K562 (cell line): Measurements from ENCODE around the gene JADE2. TPM values are rescaled to one million over a fixed set of nuclear protein-coding genes. Genes with fewer than 3 reads are reported as not detected.

Source experiments
- ATAC-seq: fragments of 200-7000 bp; cut with Tn5 transposase; 3 replicates; pipeline ENCODE4 v1.9.1; 2020; ENCODE audit warnings: moderate library complexity
- BruUV-seq: library from RNA; stranded (reverse); fragments of 400-500 nt; replicated peaks from 2 replicates; lab custom pipeline; 2021; lab: Mats Ljungman, UMichigan
- CTCF ChIA-PET: fragments of 300-600 bp; formaldehyde crosslinking; extraction: SDS; loops from one replicate; lab custom pipeline; 2021; ENCODE audit warnings: low intra/inter-chr PET ratio; lab: Yijun Ruan, JAX
- POLR2A ChIA-PET: fragments of 300-600, 350-650 bp; sonication (Branson Sonifier 250); formaldehyde crosslinking; extraction: SDS; loops from one replicate; lab custom pipeline; 2021; ENCODE audit warnings: antibody characterized with exemption, inconsistent platforms; lab: Yijun Ruan, JAX
- DNase-seq, 4 experiments: peaks; one replicate each; pipeline versions ENCODE4 v3.0.0 to v3.0.0-alpha.2; 2011 to 2018; ENCODE audit warnings: low spot score in 3 of 4, mixed read lengths in 3 of 4; ENCODE audit errors: extremely low read depth in 1 of 4
- FAIRE-seq: peaks from 2 replicates; lab custom pipeline; 2011; peaks lifted over from hg19 to GRCh38; lab: Jason Lieb, UNC
- H2AFZ ChIP-seq: 2 replicates; pipeline ENCODE4 v1.6.0; 2011; ENCODE audit warnings: low read depth, low read length, control low read depth, inconsistent platforms
- H3K27ac ChIP-seq: fragments of 200-600 bp; 3 replicates; pipeline ENCODE4 v1.8.0; 2011; ENCODE audit warnings: low read depth, mild to moderate bottlenecking, control low read depth, inconsistent platforms, low read length, moderate library complexity, mixed read lengths; ENCODE audit errors: extremely low read depth
- H3K27me3 ChIP-seq, 2 experiments: fragments of 300-600 bp in 1 of 2; 2 replicates in 1 of 2; 3 replicates in 1 of 2; pipeline versions ENCODE4 v1.6.0 to v1.8.0; 2011; ENCODE audit warnings: inconsistent platforms in 2 of 2, low read length in 2 of 2, mild to moderate bottlenecking in 1 of 2, mixed read lengths in 1 of 2, moderate library complexity in 1 of 2; ENCODE audit not compliant: control insufficient read depth in 2 of 2, insufficient read depth in 2 of 2
- H3K36me3 ChIP-seq: fragments of 300-600 bp; 3 replicates; pipeline ENCODE4 v1.8.0; 2011; ENCODE audit warnings: mild to moderate bottlenecking, low read length, inconsistent platforms; ENCODE audit not compliant: control insufficient read depth, insufficient read depth
- H3K4me1 ChIP-seq, 2 experiments: fragments of 200-600 bp in 1 of 2; replicated peaks in 1 of 2; 2 replicates in 1 of 2; 3 replicates in 1 of 2; pipeline versions ENCODE4 v1.5.1 to v1.8.0; 2011; ENCODE audit warnings: inconsistent platforms in 2 of 2, low read length in 2 of 2, mild to moderate bottlenecking in 1 of 2, mixed read lengths in 1 of 2, moderate library complexity in 1 of 2; ENCODE audit not compliant: control insufficient read depth in 2 of 2, insufficient read depth in 2 of 2
- H3K4me2 ChIP-seq: 2 replicates; pipeline ENCODE4 v1.6.1; 2011; ENCODE audit warnings: low read length, control low read depth, inconsistent platforms, mixed read lengths; ENCODE audit not compliant: insufficient read depth
- H3K4me3 ChIP-seq: fragments of 200-600 bp; sonication (generic), shearing (Covaris generic); 2 replicates; pipeline ENCODE4 v1.5.1; 2016; ENCODE audit warnings: control low read depth, inconsistent platforms
- H3K79me2 ChIP-seq: fragments of 200-600 bp; 3 replicates; pipeline ENCODE4 v1.8.0; 2011; ENCODE audit warnings: low read length, inconsistent platforms; ENCODE audit not compliant: control insufficient read depth, insufficient read depth
- H3K9ac ChIP-seq, 2 experiments: 2 replicates each; pipeline versions ENCODE4 v1.6.0 to v1.6.1; 2011; ENCODE audit warnings: low read depth in 2 of 2, low read length in 2 of 2, control low read depth in 1 of 2, inconsistent platforms in 1 of 2, mild to moderate bottlenecking in 1 of 2, mixed read lengths in 1 of 2; ENCODE audit not compliant: insufficient read depth in 1 of 2
- H3K9me1 ChIP-seq: one replicate; pipeline ENCODE4 v1.6.0; 2011; ENCODE audit warnings: inconsistent platforms, mild to moderate bottlenecking, low read length, moderate library complexity; ENCODE audit not compliant: control insufficient read depth, insufficient read depth
- H3K9me3 ChIP-seq: replicated peaks from 2 replicates; pipeline ENCODE4 v1.5.1; 2011; ENCODE audit warnings: low read depth, low read length, inconsistent platforms; ENCODE audit not compliant: control insufficient read depth, insufficient read depth
- H4K20me1 ChIP-seq: replicated peaks from 2 replicates; pipeline ENCODE4 v1.6.1; 2011; ENCODE audit warnings: low read length, inconsistent platforms, mixed read lengths; ENCODE audit not compliant: control insufficient read depth, insufficient read depth
- ARNT ChIP-seq, 2 experiments: fragments of 450-650 bp; IDR thresholded peaks; 2 replicates each; pipeline ENCODE4 v1.6.1; 2016; ENCODE audit warnings: mild to moderate bottlenecking in 1 of 2
- BRD9 ChIP-seq: fragments of 450-650 bp; IDR thresholded peaks from 2 replicates; pipeline ENCODE4 v1.6.1; 2018; ENCODE audit warnings: low read depth; ENCODE audit not compliant: partially characterized antibody
- ESRRA ChIP-seq: fragments of 450-650 bp; IDR thresholded peaks from 2 replicates; pipeline ENCODE4 v1.6.1; 2014; ENCODE audit warnings: low read depth, mild to moderate bottlenecking, moderate library complexity, borderline replicate concordance
- IFI16 ChIP-seq: fragments of 250-450 bp; sonication (Bioruptor Pico); IDR thresholded peaks from 2 replicates; pipeline ENCODE4 v2.1.2; 2022; ENCODE audit warnings: mild to moderate bottlenecking, inconsistent platforms
- KDM4B ChIP-seq, 2 experiments: fragments of 450-650 bp in 1 of 2; sonication (generic) in 1 of 2; IDR thresholded peaks; 2 replicates each; pipeline ENCODE4 v1.6.1; 2016 to 2017; ENCODE audit warnings: borderline replicate concordance in 2 of 2, antibody characterized with exemption in 1 of 2, low read depth in 1 of 2, mild to moderate bottlenecking in 1 of 2
- WHSC1 ChIP-seq: IDR thresholded peaks from one replicate; pipeline ENCODE4 v1.6.1; 2012; ENCODE audit warnings: low read length, control low read depth, inconsistent platforms
- ZNF586 ChIP-seq: fragments of 450-650 bp; formaldehyde crosslinking; conservative IDR thresholded peaks from 2 replicates; pipeline ENCODE4 v1.4.0; 2020; ENCODE audit warnings: mild to moderate bottlenecking, moderate library complexity
- ZNF717 ChIP-seq: fragments of 250-450 bp; sonication (Bioruptor Pico); IDR thresholded peaks from 2 replicates; pipeline ENCODE4 v1.5.0; 2021
- WGBS: fragments of 100-300 bp; shearing (Covaris generic); methylation state at CpG from one replicate; pipeline ENCODE4 v1.1.6; 2016; ENCODE audit warnings: low coverage, mixed read lengths; ENCODE audit not compliant: insufficient coverage; ENCODE audit errors: missing lambda C conversion rate; 5-methylcytosine and 5-hydroxymethylcytosine counted together
- in situ Hi-C: fragments of 300-500 bp; cut with MboI; formaldehyde crosslinking; loops from 4 replicates; pipeline ENCODE4 v1.15.0; 2018; ENCODE audit warnings: inconsistent platforms, mixed read lengths
- intact Hi-C: fragments of 100-400 bp; cut with micrococcal nuclease; formaldehyde crosslinking; loops from 2 replicates; pipeline ENCODE4 v1.14.2; 2022
- polyA plus RNA-seq, 8 experiments: library from polyadenylated mRNA; depleted of rRNA in 4 of 8; stranded (reverse) in 5 of 8; unstranded in 3 of 8; fragments of >200 nt; fragmentation: Nextera tagmentation in 2 of 8; fragmentation: Illumina TruSeq in 1 of 8; extraction: Ambion mirVana in 2 of 8; extraction: Trizol in 1 of 8; gene quantifications; 2 replicates each; pipeline versions ENCODE4 v1.2.1 to v1.2.3, GENCODE V29; 2011 to 2014; ENCODE audit warnings: inconsistent platforms in 1 of 8, missing spikeins in 1 of 8
- total RNA-seq, 7 experiments: library from RNA; depleted of rRNA in 6 of 7; stranded (reverse); fragments of >200 nt in 6 of 7; fragmentation: Illumina TruSeq in 2 of 7; extraction: Trizol in 2 of 7; gene quantifications; 2 replicates each; pipeline versions ENCODE4 v1.2.1 to v1.2.3, GENCODE V29; 2011 to 2021; ENCODE audit warnings: low replicate concordance in 1 of 7
- TF ChIP-seq, protein P1 (sequence below): IDR thresholded peaks from 2 replicates; pipeline ENCODE4 v1.6.1; 2014; ENCODE audit warnings: antibody characterized with exemption
- TF ChIP-seq, protein P2 (sequence below): fragments of 450-650 bp; IDR thresholded peaks from 2 replicates; pipeline ENCODE4 v1.6.1; 2016; ENCODE audit warnings: borderline replicate concordance

The JADE2 gene
- total and polyA plus RNA-seq, 9 of the 15 experiments (the other 6 are each of a cell fraction or from before 2014, with no cell fraction given), result 0.50 to 23.3 (median 9.1) TPM

DNA sequence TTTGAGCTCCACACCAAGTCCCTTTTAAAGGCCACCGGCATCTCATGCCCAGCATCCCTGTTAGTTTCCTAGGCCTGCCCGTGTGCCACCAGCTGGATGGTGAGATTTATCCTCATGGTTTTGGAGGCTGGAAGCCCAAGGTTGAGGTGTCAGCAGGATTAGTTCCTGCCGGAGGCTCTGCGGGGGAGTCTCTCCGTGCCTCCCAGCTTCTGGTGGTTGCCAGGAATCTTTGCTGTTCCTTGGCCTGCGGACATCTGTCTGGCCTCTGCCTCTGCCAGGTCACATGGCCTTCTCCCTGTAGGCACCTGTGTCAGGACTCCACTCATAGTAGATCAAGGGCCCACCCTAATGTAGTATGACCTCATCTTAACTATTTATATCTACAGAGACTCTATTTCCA is 45.4 kb downstream of the JADE2 start:
- 81% methylated on average over 6 of the region's 6 CpGs for WGBS
- BruUV-seq, result no TSS peak
- peaks cover 2% of the 10 kb centered on the region for H3K9me1 ChIP-seq
- H4K20me1 ChIP-seq, result no peaks in the 10 kb centered on the region; the same call in 1 of the 2 replicates
- H3K9ac ChIP-seq, result no peak overlapping the region
- no peak overlapping the region for H3K4me2 ChIP-seq
- no peaks in the 10 kb centered on the region for H3K9me3 ChIP-seq
- ATAC-seq, result no peak
- intact Hi-C loops (no loop called here), in situ Hi-C loops (loop anchor here (10.0 kb wide), 1 partner anchor 366 kb away; no protein-coding TSS in a partner anchor)
- no peak overlapping the region for H3K4me3 ChIP-seq
- H3K27ac ChIP-seq, result no peak overlapping the region
- no peaks in the 10 kb centered on the region; a peak in 1 of 5 replicates for H3K27me3 ChIP-seq
- H3K36me3 ChIP-seq, result peaks cover 60% of the 10 kb centered on the region; the same call in 2 of the 3 replicates
- no peaks in the 10 kb centered on the region for H3K79me2 ChIP-seq
- no peak overlapping the region for H2AFZ ChIP-seq
- TF ChIP-seq ESRRA, result no peak
- TF ChIP-seq, all 486 proteins: peak for 0
- ChIA-PET POLR2A (no interaction called here), CTCF (interaction anchor here (0.5 kb wide), 2 partner anchors 146 to 343 kb away, joined by 3 to 4 read pairs; no protein-coding TSS in a partner anchor)
- peaks cover 0 to 3% of the 10 kb centered on the region in 2 experiments; a peak in 2 of 5 replicates for H3K4me1 ChIP-seq
- DNase-seq, result no peak
- no peak for FAIRE-seq

DNA sequence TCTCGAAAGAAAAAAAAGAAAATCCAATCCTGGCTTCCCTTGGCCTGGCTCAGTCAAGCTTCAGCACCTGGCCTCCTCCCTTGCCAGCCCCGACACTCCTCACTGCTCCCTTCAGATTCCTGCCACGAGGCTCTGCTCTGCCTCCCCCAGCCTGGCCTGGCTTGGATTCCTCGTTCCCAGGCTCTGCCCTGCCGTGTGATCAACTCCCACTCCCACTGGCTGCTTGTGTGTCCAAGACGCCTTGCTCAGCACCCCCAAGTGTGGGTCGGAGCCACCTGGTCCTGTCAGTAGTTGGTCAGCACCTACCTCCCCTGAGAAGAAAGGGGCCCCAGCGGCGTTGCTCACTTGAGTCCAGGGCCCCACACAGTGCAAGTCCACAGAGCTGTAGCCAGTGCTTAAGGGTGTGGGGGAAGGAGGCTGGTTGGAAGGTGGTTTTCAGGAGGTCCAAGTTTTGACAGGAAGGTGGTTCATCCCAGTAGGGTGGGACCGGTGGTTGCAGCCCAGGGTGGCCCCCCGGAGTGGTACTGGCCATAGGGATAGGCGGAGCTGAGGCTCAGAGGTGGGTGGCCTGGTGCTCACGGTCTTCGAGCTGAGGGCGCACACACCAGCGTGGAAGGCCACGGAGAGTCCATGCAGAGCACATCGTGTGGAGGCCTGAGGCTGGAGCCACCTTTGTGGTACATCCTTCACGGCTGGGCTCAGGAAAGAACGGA is 46.4 kb downstream of the JADE2 start:
- BruUV-seq, result no TSS peak
- H2AFZ ChIP-seq, result no peak overlapping the region
- H3K4me3 ChIP-seq, result no peak overlapping the region
- peaks cover 0 to 2% of the 10 kb centered on the region in 2 experiments; a peak in 2 of 5 replicates for H3K4me1 ChIP-seq
- FAIRE-seq (no peak), ATAC-seq (no peak), DNase-seq (no peak)
- in situ Hi-C loops (loop anchor here (10.0 kb wide), 1 partner anchor 367 kb away; no protein-coding TSS in a partner anchor), intact Hi-C loops (no loop called here)
- CTCF ChIA-PET, result no interaction called here
- H3K9me1 ChIP-seq, result peaks cover 4% of the 10 kb centered on the region
- no peaks in the 10 kb centered on the region; the same call in 1 of the 2 replicates for H4K20me1 ChIP-seq
- no peaks in the 10 kb centered on the region for H3K9me3 ChIP-seq
- no peaks in the 10 kb centered on the region for H3K79me2 ChIP-seq
- H3K9ac ChIP-seq, result peak overlapping the region in 1 of 2 experiments; percentile 50; a peak in 1 of 4 replicates
- H3K27me3 ChIP-seq, result no peaks in the 10 kb centered on the region
- no peak overlapping the region for H3K4me2 ChIP-seq
- no peak overlapping the region for H3K27ac ChIP-seq
- POLR2A ChIA-PET, result interaction anchor here (0.9 kb wide), 1 partner anchor 11 kb away, joined by 3 read pairs; no protein-coding TSS in a partner anchor
- 76% methylated on average over 19 of the region's 20 CpGs for WGBS
- H3K36me3 ChIP-seq, result peaks cover 54% of the 10 kb centered on the region; the same call in 2 of the 3 replicates
- TF ChIP-seq WHSC1, result no peak
- no peak for TF ChIP-seq ZNF586 (CRISPR knock-in tag)
- no peak for TF ChIP-seq ARNT (IDR thresholded peaks at IDR 0.05)
- TF ChIP-seq, protein P1, sequence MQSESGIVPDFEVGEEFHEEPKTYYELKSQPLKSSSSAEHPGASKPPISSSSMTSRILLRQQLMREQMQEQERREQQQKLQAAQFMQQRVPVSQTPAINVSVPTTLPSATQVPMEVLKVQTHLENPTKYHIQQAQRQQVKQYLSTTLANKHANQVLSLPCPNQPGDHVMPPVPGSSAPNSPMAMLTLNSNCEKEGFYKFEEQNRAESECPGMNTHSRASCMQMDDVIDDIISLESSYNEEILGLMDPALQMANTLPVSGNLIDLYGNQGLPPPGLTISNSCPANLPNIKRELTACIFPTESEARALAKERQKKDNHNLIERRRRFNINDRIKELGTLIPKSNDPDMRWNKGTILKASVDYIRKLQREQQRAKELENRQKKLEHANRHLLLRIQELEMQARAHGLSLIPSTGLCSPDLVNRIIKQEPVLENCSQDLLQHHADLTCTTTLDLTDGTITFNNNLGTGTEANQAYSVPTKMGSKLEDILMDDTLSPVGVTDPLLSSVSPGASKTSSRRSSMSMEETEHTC, result no peak
- TF ChIP-seq BRD9, result no peak
- no peak for TF ChIP-seq ZNF717 (CRISPR knock-in tag)
- TF ChIP-seq KDM4B (IDR thresholded peaks at IDR 0.05; ENCODE audit: borderline replicate concordance in 2 of 2, low read depth in 1 of 2), result no peak
- TF ChIP-seq IFI16 (CRISPR knock-in tag), result no peak
- TF ChIP-seq, protein P2, sequence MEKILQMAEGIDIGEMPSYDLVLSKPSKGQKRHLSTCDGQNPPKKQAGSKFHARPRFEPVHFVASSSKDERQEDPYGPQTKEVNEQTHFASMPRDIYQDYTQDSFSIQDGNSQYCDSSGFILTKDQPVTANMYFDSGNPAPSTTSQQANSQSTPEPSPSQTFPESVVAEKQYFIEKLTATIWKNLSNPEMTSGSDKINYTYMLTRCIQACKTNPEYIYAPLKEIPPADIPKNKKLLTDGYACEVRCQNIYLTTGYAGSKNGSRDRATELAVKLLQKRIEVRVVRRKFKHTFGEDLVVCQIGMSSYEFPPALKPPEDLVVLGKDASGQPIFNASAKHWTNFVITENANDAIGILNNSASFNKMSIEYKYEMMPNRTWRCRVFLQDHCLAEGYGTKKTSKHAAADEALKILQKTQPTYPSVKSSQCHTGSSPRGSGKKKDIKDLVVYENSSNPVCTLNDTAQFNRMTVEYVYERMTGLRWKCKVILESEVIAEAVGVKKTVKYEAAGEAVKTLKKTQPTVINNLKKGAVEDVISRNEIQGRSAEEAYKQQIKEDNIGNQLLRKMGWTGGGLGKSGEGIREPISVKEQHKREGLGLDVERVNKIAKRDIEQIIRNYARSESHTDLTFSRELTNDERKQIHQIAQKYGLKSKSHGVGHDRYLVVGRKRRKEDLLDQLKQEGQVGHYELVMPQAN, result no peak
